Smooth muscle cell (in vitro differentiated cells): ENCODE data around the gene RUNX1. TPM values are rescaled to one million over a fixed set of nuclear protein-coding genes. Genes with fewer than 3 reads are reported as not detected.

Experiments used
- DNase-seq: peaks from one replicate; lab custom pipeline; 2025; ENCODE audit not compliant: unreplicated experiment; lab: John Stamatoyannopoulos, UW
- H2AFZ ChIP-seq: fragments of 200-600 bp; sonication (generic); 2 replicates; pipeline ENCODE4 v1.6.0; 2016; ENCODE audit warnings: antibody characterized with exemption, low read depth, mild to moderate bottlenecking
- H3F3A ChIP-seq: fragments of 200-600 bp; sonication (generic); 2 replicates; pipeline ENCODE4 v1.6.0; 2017; ENCODE audit warnings: antibody characterized with exemption, low read depth
- H3K27ac ChIP-seq: fragments of 200-600 bp; sonication (generic); 2 replicates; pipeline ENCODE4 v1.5.1; 2016; ENCODE audit warnings: low read depth, mild to moderate bottlenecking
- H3K27me3 ChIP-seq: fragments of 200-600 bp; sonication (generic); 2 replicates; pipeline ENCODE4 v1.6.1; 2016; ENCODE audit warnings: low read depth, mild to moderate bottlenecking
- H3K36me3 ChIP-seq: fragments of 200-600 bp; sonication (generic); 2 replicates; pipeline ENCODE4 v1.5.1; 2016; ENCODE audit warnings: low read depth
- H3K4me1 ChIP-seq: fragments of 200-600 bp; sonication (generic); 2 replicates; pipeline ENCODE4 v1.5.1; 2016; ENCODE audit warnings: low read depth
- H3K4me2 ChIP-seq: fragments of 200-600 bp; sonication (generic); 2 replicates; pipeline ENCODE4 v1.6.0; 2016; ENCODE audit warnings: mild to moderate bottlenecking
- H3K4me3 ChIP-seq: fragments of 200-600 bp; sonication (generic); 2 replicates; pipeline ENCODE4 v1.5.1; 2016; ENCODE audit warnings: mild to moderate bottlenecking
- H3K79me2 ChIP-seq: fragments of 200-600 bp; sonication (generic); 2 replicates; pipeline ENCODE4 v1.6.0; 2016; ENCODE audit warnings: low read depth, mild to moderate bottlenecking
- H3K9ac ChIP-seq: fragments of 200-600 bp; sonication (generic); 2 replicates; pipeline ENCODE4 v1.6.0; 2016; ENCODE audit warnings: low read depth
- H3K9me3 ChIP-seq: fragments of 200-600 bp; sonication (generic); replicated peaks from 2 replicates; pipeline ENCODE4 v1.5.1; 2016; ENCODE audit warnings: low read depth
- H4K20me1 ChIP-seq: fragments of 200-600 bp; sonication (generic); 2 replicates; pipeline ENCODE4 v1.6.0; 2016; ENCODE audit warnings: low read depth
- CTCF ChIP-seq: fragments of 200-600 bp; sonication (generic); IDR thresholded peaks from 2 replicates; pipeline ENCODE4 v1.5.1; 2017; ENCODE audit warnings: borderline replicate concordance, mild to moderate bottlenecking, antibody characterized with exemption; ENCODE audit not compliant: insufficient read depth, poor library complexity, severe bottlenecking
- WGBS: methylation state at CpG from one replicate; pipeline ENCODE4 v1.1.7; 2016; ENCODE audit warnings: low lambda C conversion rate; 5-methylcytosine and 5-hydroxymethylcytosine counted together
- polyA plus RNA-seq: library from polyadenylated mRNA; unstranded; fragments of >200 nt; fragmentation: Nextera tagmentation; extraction: Ambion mirVana; gene quantifications from 2 replicates; pipeline ENCODE4 v1.2.1, GENCODE V29; 2016
- total RNA-seq: library from RNA; depleted of rRNA; stranded (reverse); fragments of >200 nt; gene quantifications from 2 replicates; pipeline ENCODE4 v1.2.3, GENCODE V29; 2014

RUNX1 gene
- total and polyA plus RNA-seq, 2 experiments from 2014 or later, result 33.4 to 97.6 TPM

- Histone ChIP-seq H3K4me2 (no peak overlapping the region), H3K27ac (no peak overlapping the region), H2AFZ (no peak overlapping the region), H3K9ac (no peak overlapping the region), H3K9me3 (no peaks in the 10 kb centered on the region), H3K4me1 (no peaks in the 10 kb centered on the region), H3K27me3 (no peaks in the 10 kb centered on the region), H3K79me2 (no peaks in the 10 kb centered on the region), H3F3A (no peaks in the 10 kb centered on the region), H3K4me3 (no peak overlapping the region), H4K20me1 (peaks cover 36% of the 10 kb centered on the region), H3K36me3 (no peaks in the 10 kb centered on the region)
- DNase-seq, result no peak
- 94% methylated on average over 3 of the region's 3 CpGs for WGBS
- no peak for TF ChIP-seq CTCF
These were observed 124.9 kb downstream of the RUNX1 start for GRCh38 chr21:34924194-34924593.

- DNase-seq, result no peak
- WGBS, result 98% methylated on average over 4 of the region's 4 CpGs
- no peaks in the 10 kb centered on the region for H3F3A ChIP-seq
- H3K4me2 ChIP-seq, result no peak overlapping the region
- H3K9ac ChIP-seq, result no peak overlapping the region
- no peaks in the 10 kb centered on the region for H3K27me3 ChIP-seq
- H3K79me2 ChIP-seq, result no peaks in the 10 kb centered on the region
- H2AFZ ChIP-seq, result no peak overlapping the region
- no peaks in the 10 kb centered on the region for H3K4me1 ChIP-seq
- H3K27ac ChIP-seq, result no peak overlapping the region
- TF ChIP-seq CTCF, result no peak
- H3K4me3 ChIP-seq, result no peak overlapping the region
- no peaks in the 10 kb centered on the region for H3K9me3 ChIP-seq
- no peaks in the 10 kb centered on the region for H3K36me3 ChIP-seq
- peaks cover 36% of the 10 kb centered on the region for H4K20me1 ChIP-seq
These were observed 125.5 kb downstream of the RUNX1 start for GRCh38 chr21:34923626-34924025.

- Histone ChIP-seq H3K9me3 (no peaks in the 10 kb centered on the region), H3K79me2 (no peaks in the 10 kb centered on the region), H3K4me2 (no peak overlapping the region), H3K9ac (no peak overlapping the region), H3K27ac (no peak overlapping the region), H2AFZ (no peak overlapping the region), H3K4me3 (no peak overlapping the region), H4K20me1 (peaks cover 33% of the 10 kb centered on the region), H3F3A (no peaks in the 10 kb centered on the region), H3K4me1 (no peaks in the 10 kb centered on the region), H3K27me3 (no peaks in the 10 kb centered on the region), H3K36me3 (no peaks in the 10 kb centered on the region)
- no peak for DNase-seq
- 96% methylated on average over 4 of the region's 4 CpGs for WGBS
- TF ChIP-seq CTCF, result no peak
These were observed 125.9 kb downstream of the RUNX1 start for GRCh38 chr21:34923202-34923601.

- Histone ChIP-seq H3K79me2 (peaks cover 1% of the 10 kb centered on the region), H3K36me3 (no peaks in the 10 kb centered on the region)
These were observed 126.6 kb downstream of the RUNX1 start for GRCh38 chr21:34922479-34922878.

More at GRCh38 chr21:34922479-34922878, 126.6 kb downstream of the RUNX1 start:
- H4K20me1 ChIP-seq, result peaks cover 35% of the 10 kb centered on the region
- H3K4me2 ChIP-seq, result no peak overlapping the region
- no peak overlapping the region for H3K4me3 ChIP-seq
- H3K9ac ChIP-seq, result no peak overlapping the region
- H3F3A ChIP-seq, result no peaks in the 10 kb centered on the region
- no peak for DNase-seq
- TF ChIP-seq CTCF, result no peak
- H2AFZ ChIP-seq, result no peak overlapping the region
- no peaks in the 10 kb centered on the region for H3K9me3 ChIP-seq
- no peaks in the 10 kb centered on the region for H3K27me3 ChIP-seq
- H3K4me1 ChIP-seq, result no peaks in the 10 kb centered on the region
- no peak overlapping the region for H3K27ac ChIP-seq
